Transverse colon (tissue), 4 donors: Measurements from ENCODE around the gene STARD13. TPM values are rescaled to one million over a fixed set of nuclear protein-coding genes. Genes with fewer than 3 reads are reported as not detected.
A peak's percentile ranks its signal among the peaks of the same experiment; 100 is the strongest.

ENCODE experiments used
- DNase-seq: peaks from one replicate; pipeline ENCODE4 v3.0.0-alpha.2; 2019
- H3K27ac ChIP-seq, 4 donors: fragments of 200-600 bp; sonication (generic); 2 replicates each; pipeline ENCODE4 v1.5.1; 2016 to 2018; ENCODE audit warnings: inconsistent platforms in 4 of 4
- H3K27me3 ChIP-seq: fragments of 200-600 bp; sonication (generic); 2 replicates; pipeline ENCODE4 v1.5.1; 2017; ENCODE audit warnings: inconsistent platforms
- H3K36me3 ChIP-seq, 4 donors: fragments of 200-600 bp; sonication (generic); 2 replicates each; pipeline ENCODE4 v1.5.1; 2017 to 2019; ENCODE audit warnings: inconsistent platforms in 4 of 4
- H3K4me1 ChIP-seq, 4 donors: fragments of 200-600 bp; sonication (generic); 2 replicates each; pipeline ENCODE4 v1.5.1; 2017 to 2020; ENCODE audit warnings: inconsistent platforms in 4 of 4
- H3K4me3 ChIP-seq, 4 donors: fragments of 200-600 bp; sonication (generic); 1 replicate in 1 of 4; 2 replicates in 3 of 4; pipeline versions ENCODE4 v1.5.1 to v1.6.1; 2017 to 2019; ENCODE audit warnings: inconsistent platforms in 4 of 4
- H3K9me3 ChIP-seq, 2 donors: fragments of 200-600 bp; sonication (generic); 2 replicates each; pipeline ENCODE4 v1.5.1; 2017 to 2019; ENCODE audit warnings: inconsistent platforms in 2 of 2
- EP300 ChIP-seq: sonication (generic); formaldehyde crosslinking; IDR thresholded peaks from one replicate; pipeline ENCODE4 v1.6.1; 2017; ENCODE audit warnings: antibody characterized with exemption, low read depth
- POLR2A ChIP-seq: fragments of 450-650 bp; IDR thresholded peaks from one replicate; pipeline ENCODE4 v1.6.1; 2016; ENCODE audit warnings: antibody characterized with exemption, mild to moderate bottlenecking, moderate library complexity
- POLR2AphosphoS5 ChIP-seq, 3 donors: sonication (generic); formaldehyde crosslinking; IDR thresholded peaks; one replicate each; pipeline ENCODE4 v1.6.1; 2016; ENCODE audit warnings: antibody characterized with exemption in 3 of 3
- WGBS, 2 donors: methylation state at CpG; one replicate each; pipeline ENCODE4 v1.1.5; 2018; ENCODE audit warnings: low coverage in 1 of 2; 5-methylcytosine and 5-hydroxymethylcytosine counted together
- in situ Hi-C, 4 donors: fragments of 200-750 bp; cut with MboI; loops; one replicate each; pipeline versions ENCODE4 v1.15.0 to v1.15.1; 2017; ENCODE audit warnings: low sequenced_read_pairs in 3 of 4, low pct_ligation_motif_present in 1 of 4, low pct_unique_long_range_greater_than_20kb in 1 of 4
- intact Hi-C: fragments of 100-400 bp; cut with DNase I; formaldehyde crosslinking; loops from one replicate; pipeline ENCODE4 v1.15.1; 2023; ENCODE audit warnings: low total_unique reads
- total RNA-seq, 4 donors: library from RNA; depleted of rRNA; stranded (reverse); fragments of >200 nt; gene quantifications; one replicate each; pipeline ENCODE4 v1.1.0, GENCODE V29; 2016
- TF ChIP-seq, protein P1 (sequence below), 5 experiments: fragments of 200-600 bp in 3 of 5; fragments of 450-650 bp in 2 of 5; sonication (generic) in 3 of 5; IDR thresholded peaks; 1 replicate in 2 of 5; 2 replicates in 3 of 5; pipeline ENCODE4 v1.5.1; 2016 to 2017; ENCODE audit warnings: antibody characterized with exemption in 5 of 5, inconsistent platforms in 3 of 5, mild to moderate bottlenecking in 2 of 5, moderate library complexity in 1 of 5

The STARD13 gene
- total RNA-seq, 4 donors from 2014 or later = 18.1 to 107 (median 41.5) TPM

GRCh38 chr13:33169273-33169980, 116.1 kb downstream of the STARD13 start:
- no peaks in the 10 kb centered on the region for H3K9me3 ChIP-seq
- peaks cover 0 to 10% (median 0%) of the 10 kb centered on the region in 4 donors for H3K36me3 ChIP-seq
- DNase-seq = no peak
- peak overlapping the region in 3 of 4 donors; percentile 7 to 30 (median 21) for H3K27ac ChIP-seq
- in situ Hi-C loops (no loop called here), intact Hi-C loops (no loop called here)
- TF ChIP-seq, protein P1, sequence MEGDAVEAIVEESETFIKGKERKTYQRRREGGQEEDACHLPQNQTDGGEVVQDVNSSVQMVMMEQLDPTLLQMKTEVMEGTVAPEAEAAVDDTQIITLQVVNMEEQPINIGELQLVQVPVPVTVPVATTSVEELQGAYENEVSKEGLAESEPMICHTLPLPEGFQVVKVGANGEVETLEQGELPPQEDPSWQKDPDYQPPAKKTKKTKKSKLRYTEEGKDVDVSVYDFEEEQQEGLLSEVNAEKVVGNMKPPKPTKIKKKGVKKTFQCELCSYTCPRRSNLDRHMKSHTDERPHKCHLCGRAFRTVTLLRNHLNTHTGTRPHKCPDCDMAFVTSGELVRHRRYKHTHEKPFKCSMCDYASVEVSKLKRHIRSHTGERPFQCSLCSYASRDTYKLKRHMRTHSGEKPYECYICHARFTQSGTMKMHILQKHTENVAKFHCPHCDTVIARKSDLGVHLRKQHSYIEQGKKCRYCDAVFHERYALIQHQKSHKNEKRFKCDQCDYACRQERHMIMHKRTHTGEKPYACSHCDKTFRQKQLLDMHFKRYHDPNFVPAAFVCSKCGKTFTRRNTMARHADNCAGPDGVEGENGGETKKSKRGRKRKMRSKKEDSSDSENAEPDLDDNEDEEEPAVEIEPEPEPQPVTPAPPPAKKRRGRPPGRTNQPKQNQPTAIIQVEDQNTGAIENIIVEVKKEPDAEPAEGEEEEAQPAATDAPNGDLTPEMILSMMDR (IDR thresholded peaks at IDR 0.05) = no peak
- TF ChIP-seq POLR2A = no peak
- TF ChIP-seq POLR2AphosphoS5 (IDR thresholded peaks at IDR 0.05) = no peak
- no peak for TF ChIP-seq EP300
- H3K4me1 ChIP-seq = peaks cover 0 to 10% (median 3%) of the 10 kb centered on the region in 4 donors
- H3K4me3 ChIP-seq = no peak overlapping the region
- WGBS, 2 donors = 89 to 100% methylated on average over 6 of the region's 6 CpGs
- no peaks in the 10 kb centered on the region for H3K27me3 ChIP-seq

GRCh38 chr13:33168321-33168960, 117.1 kb downstream of the STARD13 start:
- TF ChIP-seq POLR2AphosphoS5 (IDR thresholded peaks at IDR 0.05) (no peak), POLR2A (no peak)
- H3K9me3 ChIP-seq = no peaks in the 10 kb centered on the region
- intact Hi-C loops = no loop called here
- in situ Hi-C loops = no loop called here
- no peaks in the 10 kb centered on the region for H3K27me3 ChIP-seq
- H3K36me3 ChIP-seq = peaks cover 0 to 10% (median 0%) of the 10 kb centered on the region in 4 donors
- WGBS, 2 donors = 80 to 89% methylated on average over 1 to 5 of the region's 5 CpGs
- peak overlapping the region in 3 of 4 donors; percentile 7 to 30 (median 21) for H3K27ac ChIP-seq
- no peak overlapping the region for H3K4me3 ChIP-seq
- DNase-seq = no peak
- peaks cover 0 to 10% (median 3%) of the 10 kb centered on the region in 4 donors for H3K4me1 ChIP-seq

DNA sequence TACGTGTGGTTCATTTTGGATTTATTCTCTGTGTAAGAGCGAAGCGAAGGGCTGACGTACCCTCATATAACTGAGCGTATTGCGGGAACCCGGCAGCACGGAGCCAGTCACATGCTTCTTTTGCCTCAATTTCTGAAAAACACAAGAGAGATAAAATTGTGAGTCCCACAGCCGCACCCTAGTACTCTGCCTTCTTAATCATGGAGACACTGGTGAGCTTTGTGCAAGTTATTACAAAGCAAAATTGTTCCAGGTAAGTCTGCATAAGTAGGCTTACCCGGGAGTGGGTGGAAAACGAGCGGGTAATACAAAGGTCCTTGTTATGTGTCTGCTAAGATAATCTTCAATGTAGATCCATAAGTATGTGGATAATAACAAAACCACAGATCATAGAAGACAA, 118.1 kb downstream of the STARD13 start:
- intact Hi-C loops = no loop called here
- peaks cover 0 to 4% of the 10 kb centered on the region in 2 donors for H3K9me3 ChIP-seq
- peaks cover 0 to 10% (median 3%) of the 10 kb centered on the region in 4 donors for H3K4me1 ChIP-seq
- no peak overlapping the region for H3K27ac ChIP-seq
- H3K36me3 ChIP-seq = peaks cover 0 to 18% (median 4%) of the 10 kb centered on the region in 4 donors
- no peak overlapping the region for H3K4me3 ChIP-seq
- in situ Hi-C loops = no loop called here
- 91 to 92% methylated on average over 9 to 12 of the region's 12 CpGs for WGBS, 2 donors
- no peak for TF ChIP-seq POLR2A
- TF ChIP-seq EP300 = no peak
- TF ChIP-seq, protein P1 (IDR thresholded peaks at IDR 0.05) = no peak
- no peak for TF ChIP-seq POLR2AphosphoS5 (IDR thresholded peaks at IDR 0.05)
- no peaks in the 10 kb centered on the region for H3K27me3 ChIP-seq
- no peak for DNase-seq

GRCh38 chr13:33165787-33166186, 119.8 kb downstream of the STARD13 start:
- peaks cover 0 to 23% (median 6%) of the 10 kb centered on the region in 4 donors for H3K36me3 ChIP-seq
- no peak overlapping the region for H3K27ac ChIP-seq
- TF ChIP-seq, protein P1 (IDR thresholded peaks at IDR 0.05) = no peak
- TF ChIP-seq EP300 = no peak
- TF ChIP-seq POLR2A = no peak
- TF ChIP-seq POLR2AphosphoS5 (IDR thresholded peaks at IDR 0.05) = no peak
- 89 to 95% methylated on average over 2 of the region's 2 CpGs for WGBS, 2 donors
- no peak for DNase-seq
- peaks cover 0 to 8% of the 10 kb centered on the region in 2 donors for H3K9me3 ChIP-seq
- no peak overlapping the region for H3K4me3 ChIP-seq
- in situ Hi-C loops (no loop called here), intact Hi-C loops (no loop called here)
- peaks cover 0 to 10% (median 0%) of the 10 kb centered on the region in 4 donors for H3K4me1 ChIP-seq
- H3K27me3 ChIP-seq = no peaks in the 10 kb centered on the region
